Measurements from ENCODE around the gene PIGBOS1.
"Not testable (repeated sequence)": the region's sequence is repeated elsewhere in the genome, so short reads cannot be mapped to it uniquely, and the experiment has no call there.

Gene PIGBOS1, protein sequence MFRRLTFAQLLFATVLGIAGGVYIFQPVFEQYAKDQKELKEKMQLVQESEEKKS

DNA sequence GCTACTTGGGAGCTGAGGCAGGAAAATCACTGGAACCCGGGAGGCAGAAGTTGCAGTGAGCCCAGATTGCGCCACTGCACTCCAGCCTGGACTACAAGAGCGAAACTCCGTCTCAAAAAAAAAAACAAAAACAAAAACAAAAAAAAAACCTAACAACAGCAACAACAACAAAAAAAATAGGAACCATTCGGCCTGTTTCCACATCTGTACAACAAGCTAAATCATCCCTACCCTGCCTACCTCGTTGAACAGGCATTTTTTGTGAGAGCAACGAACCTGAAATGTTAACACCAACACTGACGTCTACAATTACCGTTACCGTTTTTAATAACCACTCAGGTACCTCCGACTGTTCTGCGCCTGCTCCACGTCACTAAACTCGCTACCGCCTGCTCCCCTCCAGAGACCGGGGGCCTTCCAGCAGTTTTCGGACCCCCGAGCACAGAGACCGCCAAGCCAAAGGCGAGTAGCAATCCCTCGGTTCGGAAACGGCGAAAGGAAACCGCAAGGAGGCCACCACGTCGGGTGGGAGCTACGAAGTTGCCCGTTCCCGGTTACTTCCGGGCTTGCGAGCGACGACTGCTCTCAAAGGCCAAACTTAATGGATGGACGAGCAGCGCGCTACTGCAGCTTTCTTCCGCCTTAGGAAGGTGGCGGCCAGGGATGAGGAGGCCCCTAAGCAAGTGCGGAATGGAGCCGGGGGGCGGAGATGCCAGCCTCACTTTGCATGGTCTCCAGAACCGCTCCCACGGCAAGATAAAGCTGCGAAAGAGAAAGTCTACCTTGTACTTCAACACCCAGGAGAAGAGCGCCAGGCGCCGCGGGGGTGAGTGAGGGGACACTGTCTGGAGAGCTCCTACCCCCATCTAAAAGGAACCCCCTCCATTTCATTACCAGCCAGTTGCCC, at the start of gene PIGBOS1, which contains the start of gene PIGB:
PIGBOS1 (minus strand) TSS at position 536 of the 907 bp plus-strand sequence. CDS start 1,331 bp downstream, outside the sequence.
PIGB (plus strand) TSS at position 635 of the 907 bp plus-strand sequence; CDS start at position 664, 29 bp downstream.
- DNase-seq (ENCODE audit: low spot score), result peak; percentile 87

DNA sequence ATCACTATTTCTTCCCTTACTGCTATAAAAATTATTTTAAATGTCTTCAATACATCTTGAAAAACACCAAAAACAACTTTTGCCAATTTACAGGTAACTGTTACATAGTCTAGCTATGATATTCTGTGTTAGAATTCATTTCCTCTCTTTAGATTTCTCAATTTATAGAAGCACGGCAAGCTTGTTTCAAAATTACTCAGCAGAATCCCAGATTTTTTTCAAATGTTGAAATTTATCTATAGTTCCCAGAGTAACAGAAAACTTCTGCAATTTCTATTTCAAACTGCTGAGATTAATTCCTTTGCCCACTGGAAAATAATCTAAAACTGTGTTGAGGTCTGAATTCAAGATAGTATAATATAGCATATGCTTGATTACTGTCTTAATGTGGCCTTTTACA, 48.1 kb upstream of the PIGBOS1 start:
- DNase-seq (ENCODE audit: low spot score), result no peak

DNA sequence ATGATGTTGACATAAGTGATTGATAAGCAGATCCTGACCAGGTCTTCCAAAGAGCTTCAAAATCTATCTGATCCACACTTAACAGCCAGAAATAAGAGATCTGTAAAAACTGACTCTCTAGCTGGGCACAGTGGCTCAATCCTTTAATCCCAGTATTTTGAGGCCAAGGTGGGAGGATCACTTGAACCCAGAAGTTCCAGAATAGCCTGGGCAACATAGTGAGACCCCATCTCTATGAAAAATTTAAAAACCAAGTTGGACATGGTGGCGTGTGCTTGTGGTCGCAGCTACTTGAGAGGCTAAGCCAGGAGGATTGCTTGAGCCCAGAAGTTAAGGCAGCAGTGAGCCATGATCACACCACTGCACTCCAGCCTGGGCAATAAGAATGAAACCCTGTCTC, 43.7 kb upstream of the PIGBOS1 start:
- DNase-seq (ENCODE audit: low spot score), result no peak

- DNase-seq (ENCODE audit: low spot score), result no peak
These were observed 42.1 kb upstream of the PIGBOS1 start for GRCh38 chr15:55361048-55361447.

DNA sequence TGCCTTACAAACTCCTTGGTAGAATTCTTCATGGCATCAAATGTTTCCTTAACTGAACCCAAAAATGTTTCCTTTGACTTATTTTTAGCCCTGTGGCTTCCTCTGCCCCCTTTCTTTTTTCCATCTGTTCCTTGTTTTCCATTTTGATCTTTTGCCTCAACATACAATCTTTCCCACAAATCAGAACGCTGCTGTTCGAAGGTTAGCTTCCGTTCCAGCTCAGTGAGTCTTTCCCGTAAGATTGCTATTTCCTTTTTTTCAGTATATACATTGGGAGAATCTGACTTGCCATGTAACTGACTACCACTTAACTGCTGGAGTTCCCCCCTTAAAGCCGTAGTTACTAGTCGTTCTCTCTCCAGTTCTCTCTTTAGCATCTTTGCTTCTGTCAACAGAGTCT, 41.3 kb upstream of the PIGBOS1 start:
- no peak for DNase-seq (ENCODE audit: low spot score)

- no peak for DNase-seq (ENCODE audit: low spot score)
These were observed 39.5 kb upstream of the PIGBOS1 start for GRCh38 chr15:55358471-55358870.

DNA sequence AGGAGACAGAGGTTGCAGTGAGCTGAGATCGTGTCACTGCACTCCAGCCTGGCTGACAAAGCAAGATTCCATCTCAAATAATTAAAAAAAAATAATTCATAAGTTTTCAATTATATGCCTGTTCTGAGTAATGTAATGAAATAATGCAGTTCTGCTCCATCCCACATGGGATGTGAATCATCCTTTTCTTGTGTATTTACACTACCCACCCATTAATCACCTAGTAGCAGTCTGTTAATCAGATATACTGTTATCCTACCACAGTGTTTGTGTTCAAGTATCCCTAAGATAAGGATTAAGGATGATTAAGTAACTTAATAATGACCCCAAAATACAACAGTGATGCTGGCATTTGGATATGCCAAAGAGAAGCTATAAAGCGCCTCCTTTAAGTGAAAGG, 38.9 kb upstream of the PIGBOS1 start:
- peak; percentile 38 for DNase-seq (ENCODE audit: low spot score)

DNA sequence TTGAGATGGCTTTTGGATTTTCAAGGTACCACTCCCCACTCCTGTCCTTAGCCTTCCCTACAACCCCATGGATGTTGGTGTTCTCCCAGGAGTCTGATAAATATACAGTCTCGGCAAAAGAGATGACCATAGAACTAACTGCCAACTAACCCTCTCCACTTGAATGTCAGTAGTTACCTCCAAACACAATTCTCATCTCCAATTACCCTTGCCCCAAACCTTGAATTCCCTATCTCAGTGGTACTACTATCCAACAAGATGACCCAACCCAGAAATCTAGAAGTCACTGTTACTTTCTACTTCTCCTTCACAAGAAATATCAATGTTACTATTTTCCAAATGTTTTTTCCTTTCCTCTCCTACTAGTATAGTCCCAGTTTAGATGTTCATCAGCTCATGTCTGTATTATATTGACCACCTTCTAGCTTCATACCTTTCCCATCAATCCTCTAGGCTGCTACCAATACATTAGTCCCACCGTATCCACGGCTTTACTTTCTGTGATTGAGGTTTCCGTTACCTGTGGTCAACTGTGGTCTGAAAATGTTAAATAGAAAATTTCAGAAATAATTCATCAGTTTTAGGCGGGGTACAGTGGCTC, 38.2 kb upstream of the PIGBOS1 start:
- DNase-seq (ENCODE audit: low spot score), result no peak

- no peak for DNase-seq (ENCODE audit: low spot score)
These were observed 34.1 kb upstream of the PIGBOS1 start for GRCh38 chr15:55353025-55353424.

DNA sequence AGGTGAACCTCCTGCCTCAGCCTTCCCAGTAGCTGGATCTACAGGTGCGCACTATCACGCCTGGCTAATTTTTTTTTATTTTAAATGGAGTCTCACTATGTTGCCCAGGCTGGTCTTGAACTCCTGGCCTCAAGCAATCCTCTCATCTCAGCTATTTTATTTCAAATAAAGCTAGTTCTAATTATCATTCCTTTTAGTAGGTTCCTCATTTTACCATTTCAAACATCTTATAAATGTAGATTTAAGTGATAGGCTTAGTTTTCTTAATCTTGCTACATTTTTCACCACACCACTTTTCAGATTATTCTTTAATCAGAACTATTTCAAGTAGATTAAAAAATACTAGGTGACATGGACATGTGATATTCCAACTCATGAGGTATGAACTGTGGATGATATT, 30.4 kb upstream of the PIGBOS1 start:
- DNase-seq (ENCODE audit: low spot score), result no peak

- no peak for DNase-seq (ENCODE audit: low spot score)
These were observed 29.4 kb upstream of the PIGBOS1 start for GRCh38 chr15:55348281-55348778.

DNA sequence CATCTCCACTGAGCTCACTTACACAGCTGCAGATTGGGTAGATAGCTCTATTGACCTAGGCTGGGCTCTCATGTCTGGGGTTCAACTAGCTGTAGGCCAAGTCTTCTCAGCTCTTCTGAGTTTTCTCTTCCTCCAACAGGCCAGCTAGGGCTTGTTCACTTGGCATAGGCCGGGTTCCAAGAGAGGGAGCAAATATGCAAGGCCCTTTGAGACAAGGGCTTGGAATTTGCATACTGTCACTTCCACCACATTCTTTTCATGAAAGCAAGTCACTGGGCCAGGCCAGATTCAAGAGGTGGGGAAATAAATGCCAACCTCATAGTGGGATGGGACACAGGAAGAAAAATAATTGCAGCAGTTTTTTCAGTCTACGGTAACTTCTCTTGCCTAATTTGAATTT, 25.3 kb upstream of the PIGBOS1 start:
- peak; percentile 52 for DNase-seq (ENCODE audit: low spot score)

DNA sequence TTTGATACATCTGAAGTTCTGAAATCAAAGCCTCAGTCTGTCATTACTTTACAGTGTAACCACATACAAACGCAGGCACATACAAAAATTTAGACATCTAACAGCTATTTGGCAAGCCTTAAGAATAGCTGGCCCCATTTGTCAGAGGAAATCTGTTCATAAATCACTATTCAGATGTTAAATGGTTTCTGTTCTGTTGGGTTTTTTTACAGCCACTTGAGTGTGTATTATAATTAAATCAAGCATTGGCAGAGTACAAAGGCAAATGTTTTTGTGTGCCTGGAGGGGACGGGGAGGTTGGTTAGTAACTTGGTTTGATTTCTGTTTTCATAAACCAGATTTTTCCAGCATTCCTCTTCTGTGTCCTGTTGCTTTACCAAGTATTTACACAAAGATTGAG, 24.2 kb upstream of the PIGBOS1 start:
- peak; percentile 12 for DNase-seq (ENCODE audit: low spot score)

GRCh38 chr15:55337160-55337559, 18.2 kb upstream of the PIGBOS1 start:
- no peak for DNase-seq (ENCODE audit: low spot score)

GRCh38 chr15:55334997-55335396, 16.1 kb upstream of the PIGBOS1 start:
- DNase-seq (ENCODE audit: low spot score), result no peak

DNA sequence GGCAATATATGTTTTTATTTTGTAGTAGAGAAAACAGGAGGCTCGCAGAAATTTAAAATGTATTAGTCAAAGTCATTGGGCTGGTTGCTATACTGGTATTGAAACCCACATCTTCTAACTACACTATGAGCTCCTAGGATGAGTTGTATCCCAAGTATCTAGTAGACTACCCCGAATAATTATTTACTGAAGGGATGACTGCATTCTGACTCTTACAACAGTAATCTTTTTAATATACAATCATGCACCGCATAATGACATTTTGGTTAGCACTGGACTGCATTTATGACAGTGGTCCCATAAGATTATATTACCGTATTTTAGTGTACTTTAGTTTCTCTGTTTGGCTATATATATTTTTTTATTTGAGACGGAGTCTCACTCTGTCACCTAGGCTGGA, 15.4 kb upstream of the PIGBOS1 start:
- no peak for DNase-seq (ENCODE audit: low spot score)

GRCh38 chr15:55327387-55327786, 8.5 kb upstream of the PIGBOS1 start:
- DNase-seq (ENCODE audit: low spot score), result no peak

- DNase-seq (ENCODE audit: low spot score), result no peak
These were observed 3.5 kb upstream of the PIGBOS1 start for GRCh38 chr15:55322467-55322866.

DNA sequence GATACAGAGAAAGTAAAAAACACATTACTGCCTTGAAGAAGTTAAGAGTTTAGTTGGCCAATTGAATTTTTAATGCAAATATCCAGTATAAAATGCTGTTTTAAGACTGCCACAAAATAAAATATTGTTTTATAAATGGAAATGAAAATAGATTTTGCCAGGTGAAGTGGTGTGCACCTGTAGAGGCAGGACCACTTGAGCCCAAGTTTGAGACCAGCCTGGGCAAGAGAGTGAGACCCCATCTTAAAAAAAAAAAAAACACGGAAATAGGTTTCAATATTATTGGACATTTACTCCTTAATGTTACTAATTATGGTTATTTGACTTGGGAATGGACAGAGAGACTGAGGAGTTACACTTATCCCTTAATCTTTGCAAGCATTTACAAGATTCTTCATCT, 2.0 kb upstream of the PIGBOS1 start:
- DNase-seq (ENCODE audit: low spot score), result no peak

- DNase-seq (ENCODE audit: low spot score), result peak; percentile 15
These were observed 1.3 kb upstream of the PIGBOS1 start for GRCh38 chr15:55320238-55320550.

GRCh38 chr15:55319537-55320237, 764 bp upstream of the PIGBOS1 start:
- DNase-seq (ENCODE audit: low spot score), result peak; percentile 36

DNA sequence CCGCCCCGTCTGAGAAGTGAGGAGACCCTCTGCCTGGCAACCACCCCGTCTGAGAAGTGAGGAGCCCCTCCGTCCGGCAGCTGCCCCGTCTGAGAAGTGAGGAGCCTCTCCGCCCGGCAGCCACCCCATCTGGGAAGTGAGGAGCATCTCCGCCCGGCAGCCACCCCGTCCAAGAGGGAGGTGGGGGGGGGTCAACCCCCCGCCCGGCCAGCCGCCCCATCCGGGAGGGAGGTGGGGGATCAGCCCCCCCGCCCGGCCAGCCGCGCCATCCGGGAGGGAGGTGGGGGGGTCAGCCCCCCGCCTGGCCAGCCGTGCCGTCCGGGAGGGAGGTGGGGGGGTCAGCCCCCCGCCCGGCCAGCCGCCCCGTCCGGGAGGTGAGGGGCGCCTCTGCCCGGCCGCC, 16.1 kb downstream of the PIGBOS1 start:
- DNase-seq (ENCODE audit: low spot score), result not testable (repeated sequence)

DNA sequence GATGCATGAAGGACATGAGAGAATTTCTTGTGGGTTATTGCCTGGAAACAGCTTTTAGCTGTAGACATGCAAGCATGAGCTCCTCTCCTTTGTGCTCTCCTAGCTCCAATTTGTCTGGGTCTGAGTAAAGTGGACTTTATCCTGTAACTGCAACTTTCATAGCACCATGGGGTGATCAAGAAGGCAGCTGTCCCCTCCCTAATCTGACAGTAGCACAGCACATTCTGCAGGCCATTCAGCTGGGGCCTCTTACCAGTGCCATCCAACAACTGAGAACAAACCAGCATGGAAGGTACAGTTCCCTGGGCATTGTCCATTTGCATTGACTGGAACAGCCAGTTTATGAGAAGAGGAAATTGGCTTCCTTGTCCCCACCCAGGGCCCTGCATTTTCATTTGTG, 21.6 kb downstream of the PIGBOS1 start:
- DNase-seq (ENCODE audit: low spot score), result no peak

All from AG08395 (cell line).